MM.1S (cell line): ENCODE measurements around the gene CALY.

Source experiments
- DNase-seq: peaks from one replicate; pipeline ENCODE4 v3.0.0-alpha.2; 2015
- H2AFZ ChIP-seq: fragments of 300-600 bp; sonication (generic); 2 replicates; pipeline ENCODE4 v1.6.0; 2016; ENCODE audit warnings: antibody characterized with exemption, low read length
- H3F3A ChIP-seq: fragments of 300-600 bp; sonication (generic); 2 replicates; pipeline ENCODE4 v1.6.1; 2016; ENCODE audit warnings: mild to moderate bottlenecking, antibody characterized with exemption, low read length, moderate library complexity, mixed read lengths; ENCODE audit not compliant: insufficient read depth
- H3K27ac ChIP-seq: fragments of 300-600 bp; sonication (generic); 2 replicates; pipeline ENCODE4 v1.5.1; 2016; ENCODE audit warnings: mild to moderate bottlenecking, low read length
- H3K27me3 ChIP-seq: fragments of 300-600 bp; sonication (generic); replicated peaks from 2 replicates; pipeline ENCODE4 v1.6.0; 2016; ENCODE audit warnings: low read length; ENCODE audit not compliant: insufficient read depth
- H3K36me3 ChIP-seq: fragments of 300-600 bp; sonication (generic); replicated peaks from 2 replicates; pipeline ENCODE4 v1.6.1; 2016; ENCODE audit warnings: mild to moderate bottlenecking, low read length, mixed read lengths; ENCODE audit not compliant: insufficient read depth
- H3K4me1 ChIP-seq: fragments of 300-600 bp; sonication (generic); 2 replicates; pipeline ENCODE4 v1.6.1; 2016; ENCODE audit warnings: low read length, mixed read lengths
- H3K4me2 ChIP-seq: fragments of 300-600 bp; sonication (generic); 2 replicates; pipeline ENCODE4 v1.6.0; 2016; ENCODE audit warnings: low read depth, low read length
- H3K4me3 ChIP-seq: fragments of 300-600 bp; sonication (generic); 2 replicates; pipeline ENCODE4 v1.5.1; 2016; ENCODE audit warnings: low read length, mixed read lengths
- H3K79me2 ChIP-seq: fragments of 300-600 bp; sonication (generic); 2 replicates; pipeline ENCODE4 v1.6.1; 2016; ENCODE audit warnings: mixed run types, low read length, mixed read lengths
- H3K9ac ChIP-seq: fragments of 300-600 bp; sonication (generic); 2 replicates; pipeline ENCODE4 v1.6.1; 2016; ENCODE audit warnings: low read length, mixed read lengths
- H3K9me2 ChIP-seq: fragments of 300-600 bp; sonication (generic); replicated peaks from 2 replicates; pipeline ENCODE4 v1.6.1; 2016; ENCODE audit warnings: mild to moderate bottlenecking, low read length, mixed read lengths; ENCODE audit not compliant: insufficient read depth
- H3K9me3 ChIP-seq: fragments of 300-600 bp; sonication (generic); replicated peaks from 2 replicates; pipeline ENCODE4 v1.6.1; 2016; ENCODE audit warnings: mild to moderate bottlenecking, low read length, mixed read lengths; ENCODE audit not compliant: insufficient read depth
- H4K20me1 ChIP-seq: fragments of 300-600 bp; sonication (generic); 2 replicates; pipeline ENCODE4 v1.6.1; 2016; ENCODE audit warnings: mild to moderate bottlenecking, low read length, moderate library complexity, mixed read lengths; ENCODE audit not compliant: insufficient read depth
- EZH2 ChIP-seq: fragments of 300-600 bp; sonication (generic); optimal IDR thresholded peaks from 2 replicates; pipeline ENCODE3; 2017; ENCODE audit warnings: low read depth, mild to moderate bottlenecking, antibody characterized with exemption, low read length, mixed read lengths
- EZH2phosphoT487 ChIP-seq: fragments of 300-600 bp; sonication (generic); IDR thresholded peaks from 2 replicates; pipeline ENCODE4 v1.6.1; 2018; ENCODE audit warnings: antibody characterized with exemption, low read length
- TF ChIP-seq, protein P1 (sequence below): fragments of 300-600 bp; sonication (generic); IDR thresholded peaks from 2 replicates; pipeline ENCODE4 v1.5.1; 2016; ENCODE audit warnings: antibody characterized with exemption, low read length, mixed read lengths

CALY gene

DNA sequence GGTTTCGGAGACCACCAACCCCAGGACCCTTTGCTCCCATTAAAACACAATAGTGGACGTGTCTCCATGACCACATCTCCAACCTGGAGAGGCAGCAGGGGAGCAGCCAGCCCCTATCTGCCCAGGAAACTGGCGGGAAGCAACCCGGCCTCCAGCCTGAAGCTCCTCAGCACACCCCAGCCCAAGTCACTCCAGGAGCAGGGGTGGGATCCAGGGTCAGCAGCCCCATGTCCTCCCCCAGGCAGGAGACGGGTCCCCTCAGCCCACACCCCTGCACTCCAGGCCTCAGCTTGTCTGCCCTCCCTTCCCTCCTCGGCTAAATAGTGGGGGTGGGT lies 60.6 kb downstream of the CALY start:
- H3K4me3 ChIP-seq, result peak overlapping the region; percentile 82

DNA sequence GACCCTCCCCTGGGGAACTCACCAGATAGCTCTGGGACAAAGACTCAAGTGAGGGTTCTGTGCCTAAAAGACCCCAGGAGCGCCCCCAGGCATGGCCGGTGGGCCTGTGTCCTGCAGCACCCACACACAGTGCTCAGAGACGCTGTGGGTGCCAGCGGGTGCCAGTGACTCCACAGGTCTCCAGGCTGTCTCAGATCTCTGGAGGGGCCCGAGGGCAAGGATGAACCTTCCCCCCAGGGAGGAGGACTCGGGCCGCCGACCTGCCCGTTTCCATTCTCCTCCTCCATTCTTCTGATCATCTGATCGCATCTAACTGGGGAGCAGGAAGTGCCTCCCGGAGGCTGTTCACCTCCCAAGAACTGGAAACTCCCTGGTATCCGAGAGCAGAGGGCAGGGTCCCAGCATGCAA lies 61.0 kb downstream of the CALY start:
- H3K9me2 ChIP-seq, result no peaks in the 10 kb centered on the region
- H3K27me3 ChIP-seq, result no peaks in the 10 kb centered on the region
- H3K4me1 ChIP-seq, result peaks cover 27% of the 10 kb centered on the region
- H3K9ac ChIP-seq, result peak overlapping the region; percentile 94
- TF ChIP-seq EZH2phosphoT487, result no peak
- TF ChIP-seq, protein P1, sequence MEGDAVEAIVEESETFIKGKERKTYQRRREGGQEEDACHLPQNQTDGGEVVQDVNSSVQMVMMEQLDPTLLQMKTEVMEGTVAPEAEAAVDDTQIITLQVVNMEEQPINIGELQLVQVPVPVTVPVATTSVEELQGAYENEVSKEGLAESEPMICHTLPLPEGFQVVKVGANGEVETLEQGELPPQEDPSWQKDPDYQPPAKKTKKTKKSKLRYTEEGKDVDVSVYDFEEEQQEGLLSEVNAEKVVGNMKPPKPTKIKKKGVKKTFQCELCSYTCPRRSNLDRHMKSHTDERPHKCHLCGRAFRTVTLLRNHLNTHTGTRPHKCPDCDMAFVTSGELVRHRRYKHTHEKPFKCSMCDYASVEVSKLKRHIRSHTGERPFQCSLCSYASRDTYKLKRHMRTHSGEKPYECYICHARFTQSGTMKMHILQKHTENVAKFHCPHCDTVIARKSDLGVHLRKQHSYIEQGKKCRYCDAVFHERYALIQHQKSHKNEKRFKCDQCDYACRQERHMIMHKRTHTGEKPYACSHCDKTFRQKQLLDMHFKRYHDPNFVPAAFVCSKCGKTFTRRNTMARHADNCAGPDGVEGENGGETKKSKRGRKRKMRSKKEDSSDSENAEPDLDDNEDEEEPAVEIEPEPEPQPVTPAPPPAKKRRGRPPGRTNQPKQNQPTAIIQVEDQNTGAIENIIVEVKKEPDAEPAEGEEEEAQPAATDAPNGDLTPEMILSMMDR, result peak; percentile 59
- peaks cover 3% of the 10 kb centered on the region for H3K36me3 ChIP-seq
- H2AFZ ChIP-seq, result no peak overlapping the region
- DNase-seq, result peak; percentile 68
- peak overlapping the region; percentile 95 for H3K27ac ChIP-seq
- peaks cover 54% of the 10 kb centered on the region for H3K79me2 ChIP-seq
- H3F3A ChIP-seq, result peaks cover 35% of the 10 kb centered on the region
- H3K4me2 ChIP-seq, result peak overlapping the region; percentile 93
- peak overlapping the region; percentile 82 for H3K4me3 ChIP-seq
- no peaks in the 10 kb centered on the region for H3K9me3 ChIP-seq
- H4K20me1 ChIP-seq, result no peaks in the 10 kb centered on the region

More for the DNA sequence above, 60.6 kb downstream of the CALY start:
- H3K36me3 ChIP-seq, result peaks cover 3% of the 10 kb centered on the region
- no peaks in the 10 kb centered on the region for H4K20me1 ChIP-seq
- no peak for TF ChIP-seq EZH2
- H3K4me1 ChIP-seq, result peaks cover 27% of the 10 kb centered on the region
- no peaks in the 10 kb centered on the region for H3K9me2 ChIP-seq
- no peaks in the 10 kb centered on the region for H3K27me3 ChIP-seq
- no peaks in the 10 kb centered on the region for H3K9me3 ChIP-seq
- H3K79me2 ChIP-seq, result peaks cover 50% of the 10 kb centered on the region
- peak overlapping the region; percentile 54; the same call in 1 of the 2 replicates for H2AFZ ChIP-seq
- H3K27ac ChIP-seq, result peak overlapping the region; percentile 95
- peak overlapping the region; percentile 94 for H3K9ac ChIP-seq
- peak overlapping the region; percentile 93 for H3K4me2 ChIP-seq
- DNase-seq, result peak; percentile 11
- peaks cover 35% of the 10 kb centered on the region for H3F3A ChIP-seq

DNA sequence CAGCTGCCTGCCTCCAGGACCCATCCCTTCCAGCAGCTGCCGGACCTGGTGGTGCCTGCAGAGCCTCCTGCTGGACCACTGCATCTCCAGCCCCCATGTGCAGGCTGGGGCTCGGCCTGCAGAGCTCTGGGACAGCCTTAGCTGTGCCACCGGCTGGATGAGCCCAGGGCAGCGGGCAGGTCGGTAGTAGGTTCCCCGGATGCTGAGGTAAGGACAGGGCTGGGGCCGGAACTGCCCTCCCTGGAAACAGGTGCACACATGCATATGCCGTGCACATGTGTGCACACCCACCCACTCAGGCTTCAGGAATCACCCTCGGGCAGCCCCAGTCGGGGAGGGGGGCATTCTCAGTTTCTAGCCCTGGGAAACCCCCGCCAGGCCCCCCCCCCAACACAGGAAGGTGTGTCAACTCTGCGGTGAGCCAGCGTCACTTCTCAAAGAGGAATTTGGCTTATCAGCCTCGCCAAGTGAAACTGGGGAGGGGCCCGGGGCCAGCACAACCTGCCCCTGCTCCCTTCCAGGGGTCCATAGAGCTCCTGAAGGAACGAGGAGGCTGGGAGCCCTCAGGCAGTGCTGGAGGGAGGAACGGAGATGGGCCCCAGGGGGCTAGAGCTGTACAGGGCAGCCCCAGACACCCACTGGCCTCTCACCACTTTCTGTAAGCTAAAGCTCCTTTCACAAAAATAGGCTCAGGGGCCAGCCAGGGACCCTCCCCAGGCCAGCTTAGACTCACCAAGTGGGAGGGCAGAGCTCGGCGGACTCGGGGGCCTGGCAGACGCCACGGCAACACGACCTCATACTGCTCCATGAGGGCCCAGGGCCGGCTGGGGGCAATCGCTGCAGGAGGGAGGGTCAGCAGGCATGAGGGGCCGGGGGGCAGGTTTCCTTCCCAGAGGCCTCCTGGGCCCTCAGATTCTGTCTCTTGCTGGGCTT lies 61.7 kb downstream of the CALY start:
- H3K36me3 ChIP-seq, result peaks cover 3% of the 10 kb centered on the region
- no peaks in the 10 kb centered on the region for H4K20me1 ChIP-seq
- peak overlapping the region; percentile 94 for H3K9ac ChIP-seq
- no peaks in the 10 kb centered on the region for H3K9me3 ChIP-seq
- peak; percentile 94 for DNase-seq
- H3K27me3 ChIP-seq, result no peaks in the 10 kb centered on the region
- peaks cover 61% of the 10 kb centered on the region for H3K79me2 ChIP-seq
- peaks cover 35% of the 10 kb centered on the region for H3F3A ChIP-seq
- no peaks in the 10 kb centered on the region for H3K9me2 ChIP-seq
- TF ChIP-seq, protein P1, result no peak
- TF ChIP-seq EZH2phosphoT487 (no peak), EZH2 (no peak)
- H3K4me3 ChIP-seq, result peak overlapping the region; percentile 82
- peak overlapping the region; percentile 95 for H3K27ac ChIP-seq
- no peak overlapping the region; the same call in 1 of the 2 replicates for H2AFZ ChIP-seq
- H3K4me1 ChIP-seq, result peaks cover 27% of the 10 kb centered on the region
- H3K4me2 ChIP-seq, result peak overlapping the region; percentile 93
